ENCODE results near the gene SOX18. TPM values are rescaled to one million over a fixed set of nuclear protein-coding genes. Genes with fewer than 3 reads are reported as not detected.
A peak's percentile ranks its signal among the peaks of the same experiment; 100 is the strongest.

Gene SOX18
- total and polyA plus RNA-seq, 2 of the 13 experiments (the other 11 are each of a cell fraction or from before 2014, with no cell fraction given), result 1.6 to 1.9 TPM

- peak; percentile 50; the same call in 1 of the 2 replicates for TF ChIP-seq ZNF331 (CRISPR knock-in tag; IDR thresholded peaks at IDR 0.05)
- no peak for TF ChIP-seq SOX6 (IDR thresholded peaks at IDR 0.05)
- peak; percentile 36; the same call in 1 of the 2 replicates for TF ChIP-seq SOX6 (CRISPR knock-in tag; IDR thresholded peaks at IDR 0.05)
- TF ChIP-seq ZNF790 (CRISPR knock-in tag; IDR thresholded peaks at IDR 0.05; ENCODE audit: borderline replicate concordance), result peak; percentile 89
- peak; percentile 89 for TF ChIP-seq SMAD3 (CRISPR knock-in tag; IDR thresholded peaks at IDR 0.05)
- no peak for TF ChIP-seq ZSCAN20 (CRISPR knock-in tag; IDR thresholded peaks at IDR 0.05; ENCODE audit: borderline replicate concordance)
- peak; percentile 68; the same call in 1 of the 2 replicates for TF ChIP-seq ZNF782 (CRISPR knock-in tag; IDR thresholded peaks at IDR 0.05; ENCODE audit: borderline replicate concordance)
- peak; percentile 93 for TF ChIP-seq RBFOX2 (IDR thresholded peaks at IDR 0.05; ENCODE audit: low read depth, low read length)
- TF ChIP-seq ZNF713 (CRISPR knock-in tag; IDR thresholded peaks at IDR 0.05), result no peak
- peak; percentile 64; the same call in 1 of the 2 replicates for TF ChIP-seq ZNF772 (CRISPR knock-in tag; IDR thresholded peaks at IDR 0.05)
- peak; percentile 58; the same call in 1 of the 2 replicates for TF ChIP-seq ZNF10 (CRISPR knock-in tag; IDR thresholded peaks at IDR 0.05; ENCODE audit: borderline replicate concordance, low read depth)
- TF ChIP-seq TBX2 (CRISPR knock-in tag; IDR thresholded peaks at IDR 0.05; ENCODE audit: borderline replicate concordance), result peak; percentile 79
- no peak for TF ChIP-seq FUBP1 (CRISPR knock-in tag; IDR thresholded peaks at IDR 0.05; ENCODE audit: borderline replicate concordance)
- TF ChIP-seq PRDM15 (CRISPR knock-in tag; IDR thresholded peaks at IDR 0.05), result no peak
- TF ChIP-seq MLXIP (CRISPR knock-in tag; IDR thresholded peaks at IDR 0.05; ENCODE audit: borderline replicate concordance), result no peak
- TF ChIP-seq, protein P1, sequence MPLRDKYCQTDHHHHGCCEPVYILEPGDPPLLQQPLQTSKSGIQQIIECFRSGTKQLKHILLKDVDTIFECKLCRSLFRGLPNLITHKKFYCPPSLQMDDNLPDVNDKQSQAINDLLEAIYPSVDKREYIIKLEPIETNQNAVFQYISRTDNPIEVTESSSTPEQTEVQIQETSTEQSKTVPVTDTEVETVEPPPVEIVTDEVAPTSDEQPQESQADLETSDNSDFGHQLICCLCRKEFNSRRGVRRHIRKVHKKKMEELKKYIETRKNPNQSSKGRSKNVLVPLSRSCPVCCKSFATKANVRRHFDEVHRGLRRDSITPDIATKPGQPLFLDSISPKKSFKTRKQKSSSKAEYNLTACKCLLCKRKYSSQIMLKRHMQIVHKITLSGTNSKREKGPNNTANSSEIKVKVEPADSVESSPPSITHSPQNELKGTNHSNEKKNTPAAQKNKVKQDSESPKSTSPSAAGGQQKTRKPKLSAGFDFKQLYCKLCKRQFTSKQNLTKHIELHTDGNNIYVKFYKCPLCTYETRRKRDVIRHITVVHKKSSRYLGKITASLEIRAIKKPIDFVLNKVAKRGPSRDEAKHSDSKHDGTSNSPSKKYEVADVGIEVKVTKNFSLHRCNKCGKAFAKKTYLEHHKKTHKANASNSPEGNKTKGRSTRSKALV (CRISPR knock-in tag; IDR thresholded peaks at IDR 0.05), result no peak
- TF ChIP-seq CHD2 (IDR thresholded peaks at IDR 0.05; ENCODE audit: low read depth, low read length), result no peak
Measured at GRCh38 chr20:64042054-64042781, 7.2 kb downstream of the SOX18 start (continued).

All from HepG2 (cell line).